Lower leg skin (tissue), 3 donors: ENCODE results near the gene CTPS2.

Experiments used
- CTCF ChIP-seq, 3 donors: fragments of 450-650 bp; IDR thresholded peaks; one replicate each; pipeline ENCODE4 v1.5.1; 2016; ENCODE audit warnings: antibody characterized with exemption in 3 of 3, mild to moderate bottlenecking in 3 of 3, moderate library complexity in 2 of 3
- POLR2A ChIP-seq, 2 donors: fragments of 450-650 bp; IDR thresholded peaks; one replicate each; pipeline ENCODE4 v1.6.1; 2016 to 2017; ENCODE audit warnings: antibody characterized with exemption in 2 of 2, mild to moderate bottlenecking in 1 of 2, moderate library complexity in 1 of 2

GRCh38 chrX:16629909-16630308, 82.6 kb downstream of the CTPS2 start:
- no peak for TF ChIP-seq CTCF (IDR thresholded peaks at IDR 0.05)
- no peak for TF ChIP-seq POLR2A (IDR thresholded peaks at IDR 0.05)
